Mesendoderm (in vitro differentiated cells): ENCODE data around the gene IZUMO4.

Source experiments
- DNase-seq: peaks from one replicate; pipeline ENCODE4 v3.0.0; 2013
- H2AK5ac ChIP-seq: 2 replicates; pipeline ENCODE4 v1.6.1; 2013; ENCODE audit warnings: low read length, inconsistent platforms
- H2BK120ac ChIP-seq: 2 replicates; pipeline ENCODE4 v1.6.1; 2013; ENCODE audit warnings: low read depth, mild to moderate bottlenecking, low read length, moderate library complexity, mixed read lengths
- H2BK15ac ChIP-seq: replicated peaks from 2 replicates; pipeline ENCODE4 v1.6.1; 2013; ENCODE audit warnings: low read depth, mild to moderate bottlenecking, moderate library complexity
- H2BK5ac ChIP-seq: 2 replicates; pipeline ENCODE4 v1.6.1; 2013; ENCODE audit warnings: low read length, inconsistent platforms
- H3K18ac ChIP-seq: 2 replicates; pipeline ENCODE4 v1.6.1; 2013; ENCODE audit warnings: mild to moderate bottlenecking, low read length, mixed read lengths
- H3K23ac ChIP-seq: one replicate; pipeline ENCODE4 v1.6.1; 2013; ENCODE audit warnings: low read length
- H3K27ac ChIP-seq: 2 replicates; pipeline ENCODE4 v1.5.1; 2013; ENCODE audit warnings: low read depth, mild to moderate bottlenecking, inconsistent platforms, low read length, moderate library complexity
- H3K27me3 ChIP-seq: 2 replicates; pipeline ENCODE4 v1.6.1; 2013; ENCODE audit warnings: low read length, control low read depth, mild to moderate bottlenecking, inconsistent platforms; ENCODE audit not compliant: insufficient read depth, poor library complexity
- H3K36me3 ChIP-seq: 2 replicates; pipeline ENCODE4 v1.6.1; 2013; ENCODE audit warnings: low read length, inconsistent platforms; ENCODE audit not compliant: control insufficient read depth, insufficient read depth
- H3K4ac ChIP-seq: one replicate; pipeline ENCODE4 v1.6.1; 2013; ENCODE audit warnings: low read depth, mild to moderate bottlenecking, low read length, moderate library complexity
- H3K4me1 ChIP-seq: 2 replicates; pipeline ENCODE4 v1.6.1; 2013; ENCODE audit warnings: low read depth, low read length, inconsistent platforms; ENCODE audit not compliant: control insufficient read depth
- H3K4me2 ChIP-seq: 2 replicates; pipeline ENCODE4 v1.6.1; 2013; ENCODE audit warnings: low read length
- H3K4me3 ChIP-seq: 2 replicates; pipeline ENCODE4 v1.5.1; 2013; ENCODE audit warnings: mild to moderate bottlenecking, low read length
- H3K56ac ChIP-seq: one replicate; pipeline ENCODE4 v1.6.1; 2013; ENCODE audit warnings: low read length
- H3K79me1 ChIP-seq: 2 replicates; pipeline ENCODE4 v1.6.1; 2013; ENCODE audit warnings: low read length, inconsistent platforms
- H3K79me2 ChIP-seq: 2 replicates; pipeline ENCODE4 v1.6.1; 2013; ENCODE audit warnings: mild to moderate bottlenecking, low read length; ENCODE audit not compliant: control insufficient read depth, insufficient read depth
- H3K9ac ChIP-seq: 2 replicates; pipeline ENCODE4 v1.6.1; 2013; ENCODE audit warnings: low read length, inconsistent platforms
- H4K5ac ChIP-seq: one replicate; pipeline ENCODE4 v1.6.1; 2013; ENCODE audit warnings: low read length
- H4K8ac ChIP-seq: one replicate; pipeline ENCODE4 v1.6.1; 2013; ENCODE audit warnings: low read depth, mild to moderate bottlenecking, control low read depth, low read length, moderate library complexity
- WGBS: extraction: QIAGEN DNeasy Blood & Tissue Kit; methylation state at CpG from one replicate; pipeline ENCODE4 v1.1.7; 2013; ENCODE audit warnings: low lambda C conversion rate, missing lambda C conversion rate; ENCODE audit not compliant: insufficient coverage; ENCODE audit errors: extremely low coverage; 5-methylcytosine and 5-hydroxymethylcytosine counted together

The IZUMO4 gene

GRCh38 chr19:2132731-2133490 is 36.2 kb downstream of the IZUMO4 start:
- Histone ChIP-seq H3K4me2 (no peak overlapping the region), H3K27me3 (no peaks in the 10 kb centered on the region), H4K5ac (no peak overlapping the region), H3K23ac (no peak overlapping the region), H3K4me3 (no peak overlapping the region), H2BK5ac (no peak overlapping the region), H2BK15ac (no peak overlapping the region), H3K18ac (no peak overlapping the region), H2BK120ac (no peak overlapping the region), H2AK5ac (no peak overlapping the region), H4K8ac (no peak overlapping the region), H3K79me2 (peaks cover 8% of the 10 kb centered on the region), H3K36me3 (peaks cover 16% of the 10 kb centered on the region), H3K4me1 (no peaks in the 10 kb centered on the region), H3K9ac (no peak overlapping the region), H3K4ac (no peak overlapping the region), H3K79me1 (peaks cover 16% of the 10 kb centered on the region), H3K27ac (no peak overlapping the region), H3K56ac (no peak overlapping the region)
- DNase-seq, result no peak
- WGBS, result no CpG with 5 or more reads among the region's 19 CpGs

- no peak overlapping the region for H3K9ac ChIP-seq
- no peak overlapping the region for H4K5ac ChIP-seq
- no peak overlapping the region for H4K8ac ChIP-seq
- no peak overlapping the region for H3K18ac ChIP-seq
- H3K36me3 ChIP-seq, result peaks cover 17% of the 10 kb centered on the region
- no peaks in the 10 kb centered on the region for H3K27me3 ChIP-seq
- H3K27ac ChIP-seq, result no peak overlapping the region
- H3K23ac ChIP-seq, result no peak overlapping the region
- no peaks in the 10 kb centered on the region for H3K4me1 ChIP-seq
- no peak overlapping the region for H3K4ac ChIP-seq
- peaks cover 23% of the 10 kb centered on the region for H3K79me2 ChIP-seq
- H3K4me2 ChIP-seq, result no peak overlapping the region
- H2BK5ac ChIP-seq, result no peak overlapping the region
- no peak for DNase-seq
- H2BK120ac ChIP-seq, result no peak overlapping the region
- H3K79me1 ChIP-seq, result peaks cover 19% of the 10 kb centered on the region
- no peak overlapping the region for H2BK15ac ChIP-seq
- no peak overlapping the region for H3K56ac ChIP-seq
- no CpG with 5 or more reads among the region's 50 CpGs for WGBS
- H2AK5ac ChIP-seq, result no peak overlapping the region
- H3K4me3 ChIP-seq, result no peak overlapping the region
Observed at GRCh38 chr19:2135474-2136402, 39.0 kb downstream of the IZUMO4 start.

GRCh38 chr19:2136796-2137195 is 40.1 kb downstream of the IZUMO4 start:
- Histone ChIP-seq H4K8ac (no peak overlapping the region), H2AK5ac (no peak overlapping the region), H3K56ac (no peak overlapping the region), H3K4me2 (no peak overlapping the region), H3K9ac (no peak overlapping the region), H3K23ac (no peak overlapping the region), H4K5ac (no peak overlapping the region), H3K79me1 (peaks cover 18% of the 10 kb centered on the region), H2BK15ac (no peak overlapping the region), H3K36me3 (peaks cover 17% of the 10 kb centered on the region), H2BK5ac (no peak overlapping the region), H3K27ac (no peak overlapping the region), H3K4me1 (no peaks in the 10 kb centered on the region), H3K27me3 (no peaks in the 10 kb centered on the region), H2BK120ac (no peak overlapping the region), H3K18ac (no peak overlapping the region), H3K4ac (no peak overlapping the region), H3K4me3 (no peak overlapping the region), H3K79me2 (peaks cover 29% of the 10 kb centered on the region)
- DNase-seq, result peak; percentile 9
- no CpG with 5 or more reads among the region's 23 CpGs for WGBS

DNA sequence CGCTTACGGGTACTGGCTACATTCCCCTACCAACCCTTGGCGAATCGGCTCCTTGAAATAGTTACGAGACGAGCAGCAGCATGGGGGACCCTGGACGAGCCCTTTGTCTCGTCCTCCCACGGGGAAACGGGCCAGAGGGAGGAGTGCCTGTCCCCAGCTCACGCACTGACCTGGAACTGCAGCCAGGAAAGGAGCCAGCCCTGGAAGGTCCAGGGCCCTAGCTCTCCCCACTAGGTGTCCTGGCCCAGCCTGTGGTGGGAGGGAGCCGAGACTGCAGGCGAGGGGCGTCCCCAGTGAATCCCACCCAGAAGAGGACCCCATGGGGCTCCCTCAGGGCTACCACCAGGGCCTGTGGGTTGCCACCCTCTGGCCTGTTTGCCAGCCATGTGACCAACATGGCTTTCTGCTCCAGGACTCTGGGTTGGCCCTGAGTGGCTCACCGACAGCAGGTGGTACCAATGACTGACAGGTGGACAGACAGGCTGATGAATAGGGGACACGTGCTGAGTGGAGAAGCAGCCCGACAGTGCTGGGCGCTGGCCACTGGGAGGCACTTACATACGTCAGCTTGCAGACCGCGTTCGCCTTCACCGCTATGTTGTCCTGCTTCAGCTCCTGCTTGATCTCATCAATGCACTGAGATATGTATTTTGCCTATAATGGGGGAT is 41.5 kb downstream of the IZUMO4 start:
- no CpG with 5 or more reads among the region's 23 CpGs for WGBS
- Histone ChIP-seq H2AK5ac (no peak overlapping the region), H4K8ac (no peak overlapping the region), H2BK5ac (no peak overlapping the region), H3K4me3 (no peak overlapping the region), H3K79me1 (peaks cover 20% of the 10 kb centered on the region), H4K5ac (no peak overlapping the region), H3K79me2 (peaks cover 36% of the 10 kb centered on the region), H3K27ac (no peak overlapping the region), H3K18ac (no peak overlapping the region), H2BK15ac (no peak overlapping the region), H3K9ac (no peak overlapping the region), H3K23ac (no peak overlapping the region), H3K36me3 (peaks cover 9% of the 10 kb centered on the region), H3K4me2 (no peak overlapping the region), H3K56ac (no peak overlapping the region), H3K27me3 (no peaks in the 10 kb centered on the region), H3K4me1 (no peaks in the 10 kb centered on the region), H2BK120ac (no peak overlapping the region), H3K4ac (no peak overlapping the region)
- no peak for DNase-seq

DNA sequence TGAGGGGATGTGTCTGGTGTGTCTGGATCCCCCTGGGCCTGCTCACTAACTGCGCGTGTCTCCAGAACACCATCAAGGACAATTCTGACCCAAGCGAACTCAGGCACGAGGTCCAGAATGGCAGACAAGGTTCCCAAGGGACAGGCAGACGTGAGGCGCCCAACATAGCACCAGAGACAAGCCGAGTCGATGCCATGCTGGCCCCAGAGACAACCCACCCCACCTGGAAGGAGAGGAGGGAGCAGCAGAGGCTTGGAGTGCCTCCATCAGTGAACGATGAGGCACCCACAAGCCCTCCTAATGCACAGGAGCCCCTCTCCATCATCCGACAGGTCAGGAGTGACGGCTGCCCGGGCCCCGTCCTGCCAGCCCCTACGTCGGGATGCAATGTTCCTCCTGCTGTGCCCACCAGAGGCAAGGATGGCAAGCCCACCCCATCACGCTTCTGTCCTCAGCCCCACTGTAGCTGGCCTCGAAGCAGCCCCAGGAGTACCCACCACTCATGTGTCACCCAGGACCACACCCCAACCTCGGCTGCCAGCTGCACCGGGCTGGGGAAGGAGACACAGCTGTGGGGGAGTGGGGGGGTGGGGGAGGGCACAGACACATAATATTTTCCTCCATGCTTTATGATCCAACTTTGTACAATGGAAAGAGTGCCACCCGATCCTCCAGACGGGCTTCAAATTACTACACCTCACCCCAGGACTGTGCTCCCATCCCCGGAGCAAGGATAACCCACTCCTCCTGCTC is 42.8 kb downstream of the IZUMO4 start:
- H3K27me3 ChIP-seq, result no peaks in the 10 kb centered on the region
- no peak overlapping the region for H2BK120ac ChIP-seq
- DNase-seq, result no peak
- peaks cover 20% of the 10 kb centered on the region for H3K79me1 ChIP-seq
- no peak overlapping the region for H3K4ac ChIP-seq
- no peak overlapping the region for H4K5ac ChIP-seq
- H3K4me3 ChIP-seq, result no peak overlapping the region
- no CpG with 5 or more reads among the region's 22 CpGs for WGBS
- H2AK5ac ChIP-seq, result no peak overlapping the region
- peaks cover 9% of the 10 kb centered on the region for H3K36me3 ChIP-seq
- H2BK5ac ChIP-seq, result no peak overlapping the region
- no peak overlapping the region for H3K23ac ChIP-seq
- H2BK15ac ChIP-seq, result no peak overlapping the region
- no peaks in the 10 kb centered on the region for H3K4me1 ChIP-seq
- no peak overlapping the region for H3K4me2 ChIP-seq
- H3K27ac ChIP-seq, result no peak overlapping the region
- H3K18ac ChIP-seq, result no peak overlapping the region
- H3K56ac ChIP-seq, result no peak overlapping the region
- H3K79me2 ChIP-seq, result peaks cover 46% of the 10 kb centered on the region
- no peak overlapping the region for H4K8ac ChIP-seq
- no peak overlapping the region for H3K9ac ChIP-seq
